Kidney epithelial cell (primary cell): ENCODE measurements around the gene ZNF267. TPM values are rescaled to one million over a fixed set of nuclear protein-coding genes. Genes with fewer than 3 reads are reported as not detected.
"Not testable (repeated sequence)": the region's sequence is repeated elsewhere in the genome, so short reads cannot be mapped to it uniquely, and the experiment has no call there.

Source experiments
- DNase-seq: peaks from one replicate; pipeline ENCODE4 v3.0.0-alpha.2; 2010; ENCODE audit warnings: low read depth
- H3K27me3 ChIP-seq: 2 replicates; pipeline ENCODE4 v1.6.0; 2011; ENCODE audit warnings: low read length; ENCODE audit not compliant: control insufficient read depth, insufficient read depth
- H3K36me3 ChIP-seq: 2 replicates; pipeline ENCODE4 v1.5.1; 2011; ENCODE audit warnings: low read length; ENCODE audit not compliant: control insufficient read depth, insufficient read depth
- H3K4me3 ChIP-seq: 2 replicates; pipeline ENCODE4 v1.5.1; 2011; ENCODE audit warnings: low read depth, mild to moderate bottlenecking, control low read depth, low read length
- CTCF ChIP-seq: IDR thresholded peaks from 2 replicates; pipeline ENCODE4 v1.5.1; 2011; ENCODE audit warnings: mild to moderate bottlenecking, moderate library complexity, low read length, control low read depth, inconsistent platforms; ENCODE audit not compliant: insufficient read depth, poor library complexity, severe bottlenecking
- total RNA-seq: library from RNA; depleted of rRNA; stranded (reverse); fragments of >200 nt; gene quantifications from 2 replicates; pipeline ENCODE4 v1.2.3, GENCODE V29; 2015

Gene ZNF267
- total RNA-seq, 1 donor from 2014 or later, result 32.3 TPM

GRCh38 chr16:31916056-31916488 lies 42.5 kb downstream of the ZNF267 start:
- no peak overlapping the region for H3K4me3 ChIP-seq
- H3K27me3 ChIP-seq, result no peaks in the 10 kb centered on the region
- no peak for TF ChIP-seq CTCF
- H3K36me3 ChIP-seq, result no peaks in the 10 kb centered on the region
- no peak for DNase-seq

- DNase-seq, result no peak
- Histone ChIP-seq H3K4me3 (no peak overlapping the region), H3K27me3 (no peaks in the 10 kb centered on the region), H3K36me3 (no peaks in the 10 kb centered on the region)
- no peak for TF ChIP-seq CTCF
Measured at GRCh38 chr16:31920373-31920772, 46.8 kb downstream of the ZNF267 start.

- not testable (repeated sequence) for H3K27me3 ChIP-seq, DNase-seq, H3K36me3 ChIP-seq, H3K4me3 ChIP-seq
Measured at GRCh38 chr16:31951806-31952205, 78.2 kb downstream of the ZNF267 start.

- not testable (repeated sequence) for H3K27me3 ChIP-seq, H3K36me3 ChIP-seq, H3K4me3 ChIP-seq, DNase-seq
Measured at GRCh38 chr16:31952206-31952605, 78.6 kb downstream of the ZNF267 start.

- DNase-seq, H3K27me3 ChIP-seq, H3K36me3 ChIP-seq, H3K4me3 ChIP-seq: not testable (repeated sequence)
Measured at GRCh38 chr16:31956221-31956620, 82.6 kb downstream of the ZNF267 start.

- not testable (repeated sequence) for H3K27me3 ChIP-seq
Measured at GRCh38 chr16:31960186-31960910, 86.7 kb downstream of the ZNF267 start.

More at GRCh38 chr16:31960186-31960910, 86.7 kb downstream of the ZNF267 start:
- not testable (repeated sequence) for H3K4me3 ChIP-seq, H3K36me3 ChIP-seq, DNase-seq
